Tongue (tissue), 2 donors: ENCODE measurements around the gene LDLRAD4. TPM values are rescaled to one million over a fixed set of nuclear protein-coding genes. Genes with fewer than 3 reads are reported as not detected.
"Not testable (repeated sequence)": the region's sequence is repeated elsewhere in the genome, so short reads cannot be mapped to it uniquely, and the experiment has no call there.

ENCODE experiments used
- DNase-seq: peaks from one replicate; pipeline ENCODE4 v3.0.0-alpha.2; 2015
- total RNA-seq: library from RNA; depleted of rRNA; stranded (reverse); fragments of >200 nt; gene quantifications from one replicate; pipeline ENCODE4 v1.2.3, GENCODE V29; 2014

Gene LDLRAD4
- total RNA-seq, 1 donor from 2014 or later: 36.7 TPM

- no peak for DNase-seq
Measured at GRCh38 chr18:13470516-13471197, 252.1 kb downstream of the LDLRAD4 start.

DNA sequence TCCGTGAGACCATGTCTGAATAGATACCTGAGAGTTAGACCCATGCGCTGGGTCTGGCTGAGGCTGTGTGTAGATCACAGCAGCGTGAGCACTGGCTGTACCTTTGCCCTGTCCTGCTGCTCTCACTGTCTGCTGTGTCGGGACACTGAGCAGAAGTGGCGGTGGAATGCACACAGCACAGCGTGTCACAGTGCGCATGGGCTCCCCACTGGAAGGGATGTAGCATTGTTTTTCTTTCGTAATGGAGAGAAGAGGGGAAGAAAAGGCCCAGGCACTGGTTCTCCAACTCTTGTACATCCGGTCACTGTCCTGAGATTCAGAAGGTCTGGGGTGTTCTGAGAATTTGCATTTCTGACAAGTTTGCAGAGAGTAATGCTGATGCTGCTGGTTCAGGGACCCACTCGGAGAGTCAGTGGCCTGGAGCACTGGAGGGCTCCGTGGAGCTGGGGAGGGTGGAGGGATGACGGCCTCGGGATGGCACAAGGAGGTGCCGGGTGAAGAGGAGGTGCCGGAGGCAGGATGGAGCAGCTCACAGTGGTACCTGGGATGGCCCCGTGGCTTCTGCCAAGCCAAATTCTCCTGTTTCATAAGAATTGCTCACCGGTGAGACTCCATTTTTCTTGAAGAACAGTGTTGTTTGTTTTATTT lies 252.8 kb downstream of the LDLRAD4 start:
- DNase-seq: no peak

- peak; percentile 21 for DNase-seq
Measured at GRCh38 chr18:13471971-13472628, 253.5 kb downstream of the LDLRAD4 start.

DNA sequence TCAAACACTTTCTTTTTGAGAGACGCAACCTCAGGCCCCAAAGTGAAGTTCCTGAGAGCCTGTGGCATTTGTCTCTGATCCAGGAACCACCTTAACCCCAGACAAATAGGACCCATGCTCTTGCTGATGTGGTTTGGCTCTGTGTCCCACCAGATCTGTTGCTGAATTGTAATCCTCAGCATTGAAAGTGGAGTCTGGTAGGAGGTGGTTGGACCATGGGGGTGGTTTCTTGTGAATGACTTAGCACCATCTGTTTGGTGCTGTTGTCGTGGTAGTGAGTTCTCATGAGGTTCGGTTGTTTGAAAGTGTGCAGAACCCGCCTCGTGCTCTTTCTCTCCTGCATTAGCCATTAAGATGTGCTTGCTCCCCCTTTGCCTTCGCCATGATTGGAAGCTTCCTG lies 255.2 kb downstream of the LDLRAD4 start:
- no peak for DNase-seq

DNA sequence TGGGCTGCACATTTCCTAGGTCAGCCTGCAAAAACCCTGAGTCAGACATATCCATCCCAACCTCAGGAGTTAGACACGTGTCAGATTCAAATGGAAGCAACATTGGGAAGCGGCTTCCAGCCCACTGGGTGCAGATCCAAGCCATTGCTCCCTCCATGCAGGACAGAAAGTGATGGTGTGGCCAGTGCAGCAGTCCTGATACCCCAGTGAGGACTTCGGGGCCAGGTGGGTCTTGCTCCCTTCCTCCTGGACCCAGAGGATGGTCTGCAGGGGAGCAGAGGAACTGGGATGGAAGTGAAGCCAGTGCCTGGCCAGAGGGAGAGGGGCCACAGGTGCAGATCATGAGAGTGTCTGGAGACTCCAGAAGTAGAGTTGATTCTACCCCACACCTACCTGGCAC lies 255.8 kb downstream of the LDLRAD4 start:
- DNase-seq: no peak

DNA sequence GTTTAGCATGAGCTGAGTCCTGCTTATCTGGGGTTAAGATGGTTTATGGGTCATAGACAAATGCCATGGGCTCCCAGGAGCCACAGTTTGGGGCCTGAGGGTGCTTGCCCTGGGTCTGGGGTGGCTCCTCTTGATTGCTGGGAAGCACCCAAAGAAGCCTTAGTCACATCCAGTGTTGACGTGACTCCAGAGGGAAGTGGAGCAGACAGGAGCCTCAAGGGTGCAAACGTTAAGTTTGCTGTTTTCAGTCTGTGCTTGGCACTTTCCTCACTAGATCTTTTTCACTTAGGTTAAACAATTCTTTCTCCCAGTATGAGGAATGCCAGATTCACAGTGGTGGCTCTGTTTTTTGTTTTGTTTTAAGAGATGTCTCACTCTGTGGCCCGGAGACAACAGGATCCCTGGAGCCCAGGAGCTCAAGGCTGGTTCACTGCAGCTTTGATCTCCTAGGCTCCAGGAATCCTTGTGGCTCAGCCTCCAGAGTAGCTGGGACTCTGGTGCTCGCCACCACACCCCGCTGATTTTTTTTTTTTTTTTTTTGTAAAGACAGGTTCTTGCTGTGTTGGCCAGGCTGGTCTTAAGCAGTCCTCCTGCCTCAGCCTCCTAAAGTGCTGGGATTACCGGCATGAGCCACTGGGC lies 256.5 kb downstream of the LDLRAD4 start:
- no peak for DNase-seq

GRCh38 chr18:13476312-13476711 lies 257.8 kb downstream of the LDLRAD4 start:
- DNase-seq: not testable (repeated sequence)

GRCh38 chr18:13477147-13477683 lies 258.7 kb downstream of the LDLRAD4 start:
- peak; percentile 48 for DNase-seq

GRCh38 chr18:13480571-13481255 lies 262.2 kb downstream of the LDLRAD4 start:
- no peak for DNase-seq

DNA sequence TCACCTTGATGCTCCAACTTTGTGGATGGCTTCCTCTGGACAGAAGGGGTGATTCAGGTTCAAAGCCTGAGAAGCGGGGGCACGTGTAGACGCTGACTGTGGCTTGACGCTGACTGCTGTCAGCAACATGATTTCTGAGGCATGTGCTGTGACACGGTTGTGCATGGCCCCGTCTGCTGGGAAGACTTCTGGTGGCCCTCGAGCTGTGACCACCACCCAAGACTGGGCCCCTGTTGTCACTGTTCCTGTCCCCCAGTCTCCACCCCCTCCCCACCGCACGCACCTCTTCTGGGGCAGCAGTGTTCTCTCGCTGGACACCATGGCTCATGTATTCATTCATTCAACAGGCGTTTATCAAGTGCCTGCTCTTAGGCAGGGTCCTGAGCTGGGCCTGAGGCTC lies 262.8 kb downstream of the LDLRAD4 start:
- no peak for DNase-seq

DNA sequence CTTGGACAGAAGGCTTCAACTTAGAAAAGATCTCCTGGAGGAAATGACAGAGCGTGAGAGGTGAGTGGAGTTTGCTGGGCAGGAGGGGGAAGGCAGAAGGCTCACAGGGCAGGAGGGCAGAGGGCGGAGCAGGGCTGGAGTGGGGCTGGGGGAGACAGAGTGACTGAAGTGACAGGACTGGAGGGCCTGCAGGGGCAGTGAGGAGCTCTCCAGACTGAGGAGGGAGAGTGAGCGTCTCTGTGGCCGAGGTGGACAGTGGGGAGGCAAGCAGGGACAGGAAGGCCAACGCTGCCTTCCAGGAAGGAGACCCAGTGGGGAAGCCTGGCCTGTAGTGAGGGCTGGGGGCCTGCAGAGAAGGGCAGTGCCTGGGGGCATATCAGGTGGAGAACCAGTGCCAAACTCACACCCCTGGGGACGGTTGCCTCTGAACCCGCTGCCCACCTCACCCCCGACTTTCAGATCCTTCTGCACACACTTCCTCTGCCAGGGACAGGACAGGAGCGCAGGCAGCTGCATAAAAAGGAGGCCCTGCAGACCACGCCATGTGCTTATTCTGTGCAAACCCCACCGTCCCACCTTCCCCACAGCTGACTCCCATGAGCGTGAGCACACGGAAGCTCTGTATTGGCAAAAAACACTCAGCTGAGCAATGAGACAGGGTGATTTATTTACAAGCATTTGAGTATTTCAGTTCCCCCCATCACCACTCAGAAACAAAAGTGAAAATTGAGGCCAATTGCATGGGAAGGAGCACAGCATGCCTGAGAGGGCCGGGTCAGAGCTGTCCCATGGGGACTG lies 263.5 kb downstream of the LDLRAD4 start:
- DNase-seq: no peak

DNA sequence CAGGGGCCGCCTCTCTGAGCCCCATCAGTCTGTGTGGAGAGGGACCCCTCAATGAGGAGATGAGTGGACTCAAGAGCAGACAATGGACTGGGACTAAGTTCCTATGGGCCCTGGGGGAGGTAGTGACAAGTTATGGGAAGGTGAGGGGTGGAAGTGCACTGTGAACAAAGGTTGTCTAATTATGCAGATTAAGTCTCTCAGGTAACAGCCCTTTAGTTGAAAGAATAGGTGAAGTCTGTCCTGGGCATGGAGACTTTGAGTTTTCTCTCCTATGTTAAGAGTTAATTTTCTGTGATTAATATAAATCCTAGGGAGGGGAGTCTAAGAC lies 264.0 kb downstream of the LDLRAD4 start:
- no peak for DNase-seq

DNA sequence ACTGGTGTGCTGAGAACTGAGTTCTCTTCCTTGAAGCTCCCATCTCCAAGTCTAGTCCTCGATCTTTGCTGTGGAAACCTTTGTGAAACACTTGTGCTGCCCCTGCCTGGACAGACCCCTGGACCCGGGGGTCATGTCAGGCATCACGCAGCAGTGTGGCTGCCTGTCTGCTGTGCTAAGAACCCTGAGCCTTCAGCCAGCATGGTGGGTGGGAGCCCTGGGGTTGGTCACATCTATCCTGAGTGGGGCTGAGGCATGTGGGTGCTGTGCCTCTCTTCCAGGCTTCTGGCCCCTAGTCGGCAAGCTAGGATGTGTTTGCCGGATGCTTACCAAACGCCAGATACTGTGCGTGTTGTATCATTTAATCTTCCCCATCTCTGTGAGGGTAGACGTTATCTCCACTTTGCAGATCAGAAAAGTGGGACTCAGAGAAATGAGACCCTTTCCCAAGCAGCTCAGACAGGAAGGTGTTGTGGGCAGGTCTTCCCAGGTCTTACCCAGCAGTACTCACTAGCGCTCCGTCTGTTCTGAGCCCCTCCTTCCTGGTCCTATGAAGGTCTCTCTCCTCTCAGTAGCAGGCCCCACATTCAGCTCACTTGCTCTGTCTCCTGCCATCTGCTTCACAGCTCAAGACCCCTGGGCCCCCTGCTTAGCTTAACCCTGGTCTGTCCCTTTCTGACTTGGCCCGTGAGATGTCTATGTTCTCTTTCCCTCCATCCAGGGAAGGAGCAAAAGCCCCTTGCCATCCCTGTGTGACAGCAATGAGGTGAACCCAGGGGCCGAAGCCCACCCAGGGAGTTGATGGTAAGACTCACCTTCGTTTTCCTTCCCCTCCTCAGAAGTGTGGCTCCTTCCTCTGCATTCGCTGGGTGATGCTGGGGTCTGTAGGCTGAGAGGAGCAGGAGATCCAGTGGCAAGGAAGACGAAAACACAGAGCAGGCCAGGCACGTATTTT lies 265.0 kb downstream of the LDLRAD4 start:
- no peak for DNase-seq

DNA sequence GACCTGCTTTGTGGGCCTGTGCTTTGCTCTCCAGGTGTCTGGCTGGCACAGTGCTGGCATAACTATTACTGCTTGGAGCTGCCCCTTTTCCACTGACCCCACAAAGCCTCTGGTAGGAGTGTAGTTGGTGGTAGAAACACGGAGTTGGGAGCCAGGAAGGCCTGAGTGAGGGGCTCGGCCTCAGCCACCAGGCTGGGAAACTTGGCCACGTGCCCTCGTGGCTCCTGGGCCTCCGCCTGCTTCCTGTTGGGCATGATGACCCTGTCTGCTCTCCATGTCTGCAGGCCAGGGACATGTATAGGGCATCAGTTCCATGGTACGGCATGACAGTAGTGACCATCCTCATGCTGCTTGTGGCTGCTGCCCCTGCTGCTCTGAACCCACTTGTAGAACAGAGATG lies 266.6 kb downstream of the LDLRAD4 start:
- DNase-seq: no peak

DNA sequence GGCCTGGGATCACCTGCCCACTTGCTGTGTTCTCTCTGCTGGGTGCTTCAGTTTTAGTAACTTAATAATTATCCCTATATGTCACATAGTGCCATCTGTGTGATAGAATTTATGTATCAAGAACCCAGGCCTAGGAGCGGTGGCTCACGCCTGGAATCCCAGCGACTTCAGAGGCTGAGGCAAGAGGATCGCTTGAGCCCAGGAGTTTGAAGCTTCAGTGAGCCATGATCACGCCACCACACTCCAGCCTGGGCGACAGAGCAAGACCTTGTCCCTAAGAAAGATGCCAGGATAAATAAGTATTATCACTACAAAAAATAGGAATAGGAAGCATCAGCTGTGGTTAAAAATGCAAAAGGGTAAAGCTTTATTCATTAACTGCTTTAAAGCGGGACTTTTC lies 267.0 kb downstream of the LDLRAD4 start:
- no peak for DNase-seq

- no peak for DNase-seq
Measured at GRCh38 chr18:13486284-13486683, 267.7 kb downstream of the LDLRAD4 start.

DNA sequence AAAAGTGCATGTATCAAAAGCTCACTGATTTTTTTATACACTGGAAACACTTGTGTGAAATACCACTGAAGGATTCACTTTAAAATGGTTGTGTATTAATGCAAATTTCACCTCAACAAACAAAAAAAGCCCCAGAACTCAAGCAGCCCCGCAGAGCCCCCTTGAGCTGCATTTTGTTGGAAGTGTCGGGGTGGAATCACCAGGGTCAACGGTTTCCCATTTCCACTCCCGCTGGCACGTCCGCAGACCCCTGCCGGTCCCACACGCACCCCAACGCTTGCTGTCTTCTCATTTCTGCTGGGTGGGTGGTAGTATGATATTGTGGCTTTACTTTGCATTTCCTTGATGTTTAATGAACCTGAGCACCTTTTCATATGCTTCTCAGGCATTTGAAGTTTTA lies 268.1 kb downstream of the LDLRAD4 start:
- DNase-seq: no peak

DNA sequence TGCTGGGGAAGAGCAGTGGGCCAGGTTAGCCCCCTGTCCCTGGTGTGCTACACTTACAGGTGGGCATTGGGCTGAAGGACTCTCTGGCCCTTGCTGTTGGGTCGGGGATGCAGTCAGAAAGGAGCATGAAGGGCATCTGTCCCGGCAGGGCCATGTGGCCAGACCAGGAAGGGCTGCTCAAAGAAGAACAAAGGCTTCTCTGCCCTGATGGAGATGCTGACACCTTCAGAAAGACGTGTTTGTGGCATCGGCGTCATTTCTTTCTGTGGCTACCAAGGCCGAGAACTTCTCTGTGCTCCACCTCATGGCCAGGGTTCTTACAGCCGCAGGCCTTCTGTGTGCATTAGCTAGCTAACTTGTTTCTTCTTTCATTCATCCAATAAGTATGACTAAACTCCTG lies 268.7 kb downstream of the LDLRAD4 start:
- DNase-seq: no peak

GRCh38 chr18:13488281-13488929 lies 269.8 kb downstream of the LDLRAD4 start:
- no peak for DNase-seq

GRCh38 chr18:13489303-13489702 lies 270.7 kb downstream of the LDLRAD4 start:
- DNase-seq: not testable (repeated sequence)
